ENCODE data around the gene PACSIN2. TPM values are rescaled to one million over a fixed set of nuclear protein-coding genes. Genes with fewer than 3 reads are reported as not detected.

PACSIN2 gene
- total RNA-seq, 1 donor = 35.2 TPM

GRCh38 chr22:42931421-42932196 is 83.3 kb downstream of the PACSIN2 start:
- no peak for TF ChIP-seq CTCF (IDR thresholded peaks at IDR 0.05; ENCODE audit: insufficient read depth, low read length)
- H3K4me3 ChIP-seq (ENCODE audit: low read depth, low read length) = no peak overlapping the region
- DNase-seq (ENCODE audit: low read depth) = peak; percentile 40

- H3K4me3 ChIP-seq (ENCODE audit: low read depth, low read length) = no peak overlapping the region
- TF ChIP-seq CTCF (IDR thresholded peaks at IDR 0.05; ENCODE audit: insufficient read depth, low read length) = no peak
- DNase-seq (ENCODE audit: low read depth) = peak; percentile 32
Observed at GRCh38 chr22:42930810-42931420, 84.0 kb downstream of the PACSIN2 start.

- no peak overlapping the region for H3K4me3 ChIP-seq (ENCODE audit: low read depth, low read length)
- no peak for TF ChIP-seq CTCF (IDR thresholded peaks at IDR 0.05; ENCODE audit: insufficient read depth, low read length)
- DNase-seq (ENCODE audit: low read depth) = no peak
Observed at GRCh38 chr22:42929838-42930155, 85.2 kb downstream of the PACSIN2 start.

- TF ChIP-seq CTCF (IDR thresholded peaks at IDR 0.05; ENCODE audit: insufficient read depth, low read length) = no peak
- no peak overlapping the region for H3K4me3 ChIP-seq (ENCODE audit: low read depth, low read length)
- peak; percentile 24 for DNase-seq (ENCODE audit: low read depth)
Observed at GRCh38 chr22:42928969-42929837, 85.7 kb downstream of the PACSIN2 start.

- H3K4me3 ChIP-seq (ENCODE audit: low read depth, low read length) = no peak overlapping the region
- TF ChIP-seq CTCF (IDR thresholded peaks at IDR 0.05; ENCODE audit: insufficient read depth, low read length) = no peak
- no peak for DNase-seq (ENCODE audit: low read depth)
Observed at GRCh38 chr22:42927966-42928365, 87.0 kb downstream of the PACSIN2 start.

- TF ChIP-seq CTCF (IDR thresholded peaks at IDR 0.05; ENCODE audit: insufficient read depth, low read length) = no peak
- no peak overlapping the region for H3K4me3 ChIP-seq (ENCODE audit: low read depth, low read length)
- no peak for DNase-seq (ENCODE audit: low read depth)
Observed at GRCh38 chr22:42926768-42927167, 88.2 kb downstream of the PACSIN2 start.
